Renal cortical epithelial cell (primary cell): Measurements from ENCODE around the gene CCDC194. TPM values are rescaled to one million over a fixed set of nuclear protein-coding genes. Genes with fewer than 3 reads are reported as not detected.

Source experiments
- DNase-seq: peaks from one replicate; pipeline ENCODE4 v3.0.0-alpha.2; 2011; ENCODE audit warnings: low read depth
- total RNA-seq: library from RNA; depleted of rRNA; stranded (reverse); fragments of >200 nt; gene quantifications from 2 replicates; pipeline ENCODE4 v1.2.3, GENCODE V29; 2014

CCDC194 gene
- total RNA-seq: 0.20 TPM in 1 of 2 replicates, not detected in the other

- DNase-seq: no peak
Observed at GRCh38 chr19:17393914-17394313, at the start of gene CCDC194. Gene CCDC194, minus strand, starts transcription at chr19:17394196. Its CDS starts 38 bp downstream, at chr19:17394158.

GRCh38 chr19:17441241-17442021 lies 47.4 kb upstream of the CCDC194 start:
- DNase-seq: peak; percentile 69

- DNase-seq: no peak
Observed at GRCh38 chr19:17436874-17437267, 42.9 kb upstream of the CCDC194 start.

GRCh38 chr19:17436094-17436873 lies 42.3 kb upstream of the CCDC194 start:
- DNase-seq: no peak

GRCh38 chr19:17435218-17435617 lies 41.2 kb upstream of the CCDC194 start:
- no peak for DNase-seq

- no peak for DNase-seq
Observed at GRCh38 chr19:17431417-17431816, 37.4 kb upstream of the CCDC194 start.

GRCh38 chr19:17429641-17430113 lies 35.7 kb upstream of the CCDC194 start:
- no peak for DNase-seq

- no peak for DNase-seq
Observed at GRCh38 chr19:17424743-17425365, 30.9 kb upstream of the CCDC194 start.

- no peak for DNase-seq
Observed at GRCh38 chr19:17423429-17424208, 29.6 kb upstream of the CCDC194 start.

- DNase-seq: no peak
Observed at GRCh38 chr19:17421942-17422341, 27.9 kb upstream of the CCDC194 start.

GRCh38 chr19:17420475-17420924 lies 26.5 kb upstream of the CCDC194 start:
- no peak for DNase-seq

- DNase-seq: peak; percentile 99
Observed at GRCh38 chr19:17419621-17420474, 25.9 kb upstream of the CCDC194 start, which contains the start of gene MVB12A. Gene MVB12A, plus strand, starts transcription at chr19:17420047. Its CDS starts 89 bp downstream, at chr19:17420136.

- peak; percentile 28 for DNase-seq
Observed at GRCh38 chr19:17419154-17419620, 25.2 kb upstream of the CCDC194 start.

- no peak for DNase-seq
Observed at GRCh38 chr19:17418710-17419109, 24.7 kb upstream of the CCDC194 start.

- no peak for DNase-seq
Observed at GRCh38 chr19:17415121-17415520, 21.1 kb upstream of the CCDC194 start.

GRCh38 chr19:17414097-17414496 lies 20.1 kb upstream of the CCDC194 start:
- DNase-seq: no peak

- no peak for DNase-seq
Observed at GRCh38 chr19:17411801-17412200, 17.8 kb upstream of the CCDC194 start.

GRCh38 chr19:17409990-17410389 lies 16.0 kb upstream of the CCDC194 start:
- DNase-seq: no peak

GRCh38 chr19:17406887-17407196 lies 12.8 kb upstream of the CCDC194 start:
- DNase-seq: no peak
